HG03354 (cell line): Measurements from ENCODE around the gene AURKB.
A peak's percentile ranks its signal among the peaks of the same experiment; 100 is the strongest.
"Not testable (repeated sequence)": the region's sequence is repeated elsewhere in the genome, so short reads cannot be mapped to it uniquely, and the experiment has no call there.

Experiments used
- ATAC-seq: cut with Tn5 transposase; IDR thresholded peaks from one replicate; pipeline ENCODE4 v1.9.1; 2021; ENCODE audit warnings: mild to moderate bottlenecking; ENCODE audit not compliant: unreplicated experiment, poor library complexity, severe bottlenecking

The AURKB gene

DNA sequence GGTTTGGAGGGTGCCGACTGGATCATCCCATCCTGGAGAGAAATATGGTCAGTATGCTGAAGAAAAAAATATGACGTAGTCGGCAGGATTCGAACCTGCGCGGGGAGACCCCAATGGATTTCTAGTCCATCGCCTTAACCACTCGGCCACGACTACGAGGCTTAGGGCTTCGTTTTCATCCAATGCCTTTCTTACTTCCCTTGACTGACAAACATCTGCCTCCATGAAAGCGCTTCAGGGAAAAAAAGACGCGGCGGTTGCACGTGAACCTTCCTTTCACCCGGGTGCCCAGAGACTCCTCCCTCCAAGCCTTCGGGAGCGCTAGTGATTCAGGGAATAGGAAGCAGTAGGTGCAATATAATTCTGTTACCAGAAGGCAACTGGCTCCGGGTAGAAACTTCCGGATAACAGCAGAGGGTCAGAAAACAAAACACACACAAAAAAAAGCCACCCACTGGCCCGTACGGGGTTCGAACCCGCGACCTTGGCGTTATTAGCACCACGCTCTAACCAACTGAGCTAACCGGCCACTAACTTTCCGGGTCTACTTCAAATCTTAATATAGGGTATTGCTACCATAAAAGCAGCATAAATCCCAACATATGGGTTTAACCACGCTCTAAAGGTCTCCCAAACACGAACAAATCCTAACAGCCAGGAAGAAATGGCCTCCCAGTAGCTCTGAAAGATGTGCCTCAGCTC is 16.3 kb upstream of the AURKB start:
- ATAC-seq, result no peak

DNA sequence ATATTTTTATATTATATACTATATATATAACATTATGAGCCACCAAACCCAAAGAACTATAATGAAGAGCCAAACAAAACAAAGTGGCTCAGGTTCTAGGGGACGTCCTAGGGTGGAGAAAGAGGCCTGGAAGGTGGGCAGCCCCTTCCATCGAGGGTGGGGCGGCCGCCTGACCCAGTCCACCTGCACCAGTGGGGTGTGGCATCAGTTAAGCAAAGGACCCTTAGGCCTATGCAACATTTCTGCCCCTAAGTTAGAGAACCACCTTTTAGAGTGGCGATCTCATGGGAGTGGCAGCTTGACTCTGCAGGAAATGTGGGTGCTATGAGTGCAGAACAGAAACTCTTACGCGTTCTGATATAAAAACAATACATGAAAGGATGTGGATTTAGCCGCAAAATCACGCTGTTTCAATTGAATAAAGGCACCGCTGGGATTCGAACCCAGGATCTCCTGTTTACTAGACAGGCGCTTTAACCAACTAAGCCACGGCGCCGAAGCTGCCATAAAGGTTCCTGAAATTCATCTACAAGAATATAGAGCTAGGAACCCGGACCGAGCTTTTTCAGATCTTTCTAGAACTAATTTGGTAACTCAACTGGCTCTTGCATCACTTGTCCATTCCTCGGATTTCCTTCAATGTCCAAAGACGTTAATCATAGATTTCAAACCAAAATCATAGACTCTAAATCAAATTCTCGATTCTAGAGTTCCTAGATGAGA is 15.6 kb upstream of the AURKB start:
- ATAC-seq, result no peak

DNA sequence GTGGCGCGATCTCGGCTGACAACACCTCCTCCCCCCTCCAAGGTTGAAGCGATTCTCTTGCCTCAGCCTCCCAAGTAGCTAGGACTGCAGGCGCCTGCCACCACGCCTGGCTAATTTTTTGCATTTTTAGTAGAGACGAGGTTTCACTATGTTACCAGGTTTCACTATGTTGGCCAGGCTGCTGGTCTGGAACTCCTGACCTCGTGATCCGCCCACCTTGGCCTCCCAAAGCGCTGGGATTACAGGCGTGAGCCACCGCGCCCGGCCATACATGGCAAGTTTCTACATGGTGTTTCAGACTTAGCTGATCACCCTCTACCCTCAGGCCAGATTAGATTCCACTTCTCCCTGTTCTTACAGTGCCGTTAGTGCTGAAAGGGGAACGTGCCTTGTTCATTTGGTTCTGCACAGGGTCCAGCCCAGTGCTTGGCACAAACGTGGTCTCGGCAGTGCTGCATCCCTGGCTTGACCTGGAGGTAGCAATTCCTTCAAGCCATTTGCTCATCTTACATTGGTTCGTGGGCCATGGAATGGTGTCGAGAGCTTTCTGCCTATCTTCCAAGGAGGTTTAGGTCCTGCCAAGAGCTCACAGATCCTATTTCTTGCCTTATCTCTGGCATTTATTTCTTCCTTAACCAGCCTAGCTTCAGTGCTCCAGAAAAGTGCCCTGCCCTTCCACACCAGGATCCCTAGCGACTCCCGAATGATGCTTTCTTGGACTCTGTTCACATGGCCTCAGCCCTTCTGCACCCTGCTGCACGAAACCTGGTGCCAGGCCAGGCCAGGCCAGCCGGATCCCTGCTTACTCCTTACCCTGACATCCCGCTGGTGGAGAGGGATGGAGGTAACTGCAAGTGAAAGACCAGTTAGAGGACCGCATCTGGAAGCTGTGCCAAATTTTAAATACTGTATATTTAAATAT is 14.8 kb upstream of the AURKB start:
- ATAC-seq, result no peak

DNA sequence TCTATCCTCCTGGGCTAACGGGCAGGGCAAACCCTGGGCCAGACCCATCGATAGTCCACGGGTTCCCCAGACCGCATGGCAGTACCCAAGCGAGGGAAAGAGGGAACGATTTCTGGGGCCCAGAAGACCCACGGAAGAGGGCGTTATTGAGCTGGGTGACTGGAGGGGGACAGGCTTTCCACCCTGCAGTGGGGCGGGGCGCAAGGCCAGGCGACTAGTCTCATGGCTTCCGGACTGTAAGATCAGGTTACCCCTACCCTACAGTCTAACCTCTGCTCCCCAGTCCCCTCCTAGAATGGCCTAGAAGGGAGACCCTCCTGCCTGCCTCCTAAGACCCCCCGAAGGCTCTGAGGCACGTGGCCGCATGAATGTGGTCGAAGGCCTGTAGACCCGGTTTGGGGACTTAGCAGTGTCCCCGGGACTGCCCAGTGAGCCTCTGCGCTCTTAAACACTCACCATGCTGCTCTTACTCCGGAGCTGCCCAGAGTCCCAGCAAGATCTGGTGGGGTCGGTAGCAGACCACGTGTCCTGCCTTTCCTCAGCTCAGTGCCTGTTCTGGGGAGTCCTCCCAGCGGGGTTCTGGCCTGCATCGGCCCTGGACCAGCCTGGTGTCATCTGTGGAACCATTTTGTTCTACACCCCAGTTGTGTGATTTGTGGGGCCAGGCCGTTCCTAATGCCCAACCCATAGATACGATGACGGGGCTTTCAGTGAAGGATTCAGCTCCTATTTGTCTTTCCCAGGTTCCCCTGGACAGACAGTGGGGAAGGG is 13.2 kb upstream of the AURKB start:
- no peak for ATAC-seq

DNA sequence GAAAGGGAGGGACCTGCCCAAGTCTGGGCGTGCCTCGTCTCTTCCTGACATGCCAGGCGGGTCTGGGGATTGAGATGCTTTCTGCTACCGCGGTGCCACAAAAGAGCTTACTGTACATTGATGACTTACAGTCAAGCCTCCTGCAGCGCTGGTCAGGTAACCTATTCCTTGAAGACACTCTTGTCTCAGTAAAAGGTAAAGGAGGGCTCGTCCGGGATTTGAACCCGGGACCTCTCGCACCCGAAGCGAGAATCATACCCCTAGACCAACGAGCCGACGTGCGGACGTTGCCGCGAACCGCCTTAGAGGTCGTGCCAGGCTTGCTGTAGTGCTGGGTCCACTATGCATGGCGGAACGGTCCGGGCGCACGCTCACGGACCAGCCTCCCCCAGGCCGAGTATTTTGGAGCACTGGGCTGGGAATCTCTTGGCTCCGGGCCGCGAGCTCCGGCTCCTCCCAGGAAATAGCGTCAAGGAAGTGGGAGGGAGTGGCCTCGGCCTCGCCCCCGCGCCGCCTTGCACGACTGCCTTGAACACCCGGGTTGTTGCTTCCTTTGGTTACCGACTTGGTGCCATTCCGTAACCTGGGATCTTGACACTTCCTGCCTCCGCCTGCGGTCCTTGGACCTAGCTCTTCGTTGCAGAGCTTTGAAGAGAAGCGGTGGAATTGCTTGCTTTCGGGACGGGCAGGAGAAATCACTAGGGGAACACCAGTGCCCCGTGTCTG is 12.4 kb upstream of the AURKB start:
- ATAC-seq, result peak; percentile 44

DNA sequence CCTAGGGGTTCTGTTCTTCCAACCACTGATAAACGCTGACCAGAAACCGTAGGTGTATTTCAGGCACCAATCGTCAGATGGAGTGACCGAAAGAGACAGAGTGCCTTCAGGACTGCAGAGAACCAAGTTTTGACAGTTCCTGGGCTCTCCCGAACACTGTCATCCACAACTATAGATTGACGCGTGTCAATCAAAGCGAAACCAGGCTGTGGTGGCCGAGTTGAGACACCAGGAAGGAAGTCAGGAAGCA is 11.9 kb upstream of the AURKB start:
- ATAC-seq, result peak; percentile 30

DNA sequence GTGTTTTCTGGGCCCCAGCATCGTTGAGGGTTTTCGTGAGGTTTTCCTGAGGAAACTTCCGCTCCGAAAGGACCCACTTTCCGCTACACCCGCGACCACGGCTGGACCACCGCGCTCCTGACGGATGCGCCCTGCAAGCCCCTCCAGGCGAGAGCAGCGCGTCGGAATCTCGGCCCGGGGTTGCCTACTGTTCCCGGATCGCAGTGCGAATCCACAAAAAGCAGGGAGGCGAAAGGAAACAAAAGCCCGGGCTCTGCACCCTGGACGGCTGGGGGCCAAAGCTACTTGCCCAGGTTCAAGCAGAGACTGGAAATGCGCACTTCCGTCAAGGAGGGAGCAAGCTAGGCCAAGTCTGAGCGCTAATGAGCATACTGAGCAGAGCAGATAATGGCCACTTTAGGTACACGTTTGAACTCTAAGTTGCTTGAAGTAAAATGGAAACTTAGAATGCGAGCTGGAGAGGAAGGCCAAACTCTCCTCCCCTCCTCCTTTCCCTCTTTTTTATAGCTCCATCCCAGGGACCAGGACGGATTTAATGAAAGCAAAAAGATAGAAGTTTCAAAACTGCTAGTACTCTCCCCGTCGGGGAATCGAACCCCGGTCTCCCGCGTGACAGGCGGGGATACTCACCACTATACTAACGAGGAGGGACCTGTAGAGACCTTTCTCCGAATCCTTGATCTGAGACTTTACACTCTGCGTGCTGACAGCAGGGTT is 11.4 kb upstream of the AURKB start:
- peak; percentile 47 for ATAC-seq

DNA sequence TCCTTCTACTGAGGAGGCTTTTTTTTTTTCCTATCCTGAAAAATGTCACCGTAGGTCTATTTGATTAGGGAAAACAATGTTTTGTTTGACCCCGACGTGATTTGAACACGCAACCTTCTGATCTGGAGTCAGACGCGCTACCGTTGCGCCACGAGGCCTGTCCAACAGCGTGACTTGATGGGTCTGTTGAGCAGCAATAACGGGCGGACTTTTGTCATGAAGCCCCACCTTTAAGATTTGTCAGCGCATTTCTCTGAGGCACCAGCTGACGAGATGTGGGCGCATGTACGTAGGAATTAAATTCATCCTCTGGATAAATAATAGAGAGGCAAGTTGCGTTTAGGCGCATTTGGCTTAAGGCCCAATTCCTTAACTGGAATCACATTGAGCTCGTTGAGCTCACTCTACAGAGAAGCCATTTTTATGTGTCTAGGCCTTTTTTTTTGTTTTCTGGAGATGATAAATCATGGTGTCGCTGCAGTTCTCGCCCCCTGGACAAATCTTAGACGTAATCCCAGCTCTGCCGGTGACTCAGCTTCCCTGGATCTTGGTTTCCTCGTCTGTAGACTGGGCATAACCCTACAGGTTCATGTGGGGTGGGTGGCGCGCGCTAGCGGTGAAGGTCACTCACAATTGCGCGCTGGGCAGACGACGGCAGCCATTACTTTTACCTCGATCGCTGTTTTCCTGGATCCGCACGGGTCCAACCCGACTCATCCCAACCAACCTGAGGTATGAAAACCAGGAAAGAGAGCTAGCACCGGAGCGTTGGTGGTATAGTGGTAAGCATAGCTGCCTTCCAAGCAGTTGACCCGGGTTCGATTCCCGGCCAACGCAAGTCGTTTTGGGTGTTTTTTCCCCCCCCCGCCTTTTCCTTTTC is 10.6 kb upstream of the AURKB start:
- peak; percentile 24 for ATAC-seq

DNA sequence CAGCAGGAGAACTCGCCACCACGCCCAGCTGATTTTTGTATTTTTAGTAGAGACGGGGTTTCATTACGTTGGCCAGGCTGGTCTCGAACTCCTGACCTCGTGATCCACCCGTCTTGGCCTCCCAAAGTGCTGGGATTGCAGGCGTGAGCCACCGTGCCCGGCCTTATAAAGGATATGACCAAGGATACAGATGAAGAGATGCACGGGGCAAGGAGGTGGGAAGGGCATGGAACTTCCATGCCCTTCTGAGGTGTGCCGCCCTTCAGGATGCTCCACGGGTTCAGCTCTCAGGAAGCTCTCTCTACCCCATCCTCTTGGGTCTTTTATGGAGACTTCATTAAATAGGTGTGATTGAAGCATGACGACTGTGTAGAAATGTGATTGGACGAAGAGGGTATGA is 3.6 kb upstream of the AURKB start:
- ATAC-seq, result not testable (repeated sequence)

DNA sequence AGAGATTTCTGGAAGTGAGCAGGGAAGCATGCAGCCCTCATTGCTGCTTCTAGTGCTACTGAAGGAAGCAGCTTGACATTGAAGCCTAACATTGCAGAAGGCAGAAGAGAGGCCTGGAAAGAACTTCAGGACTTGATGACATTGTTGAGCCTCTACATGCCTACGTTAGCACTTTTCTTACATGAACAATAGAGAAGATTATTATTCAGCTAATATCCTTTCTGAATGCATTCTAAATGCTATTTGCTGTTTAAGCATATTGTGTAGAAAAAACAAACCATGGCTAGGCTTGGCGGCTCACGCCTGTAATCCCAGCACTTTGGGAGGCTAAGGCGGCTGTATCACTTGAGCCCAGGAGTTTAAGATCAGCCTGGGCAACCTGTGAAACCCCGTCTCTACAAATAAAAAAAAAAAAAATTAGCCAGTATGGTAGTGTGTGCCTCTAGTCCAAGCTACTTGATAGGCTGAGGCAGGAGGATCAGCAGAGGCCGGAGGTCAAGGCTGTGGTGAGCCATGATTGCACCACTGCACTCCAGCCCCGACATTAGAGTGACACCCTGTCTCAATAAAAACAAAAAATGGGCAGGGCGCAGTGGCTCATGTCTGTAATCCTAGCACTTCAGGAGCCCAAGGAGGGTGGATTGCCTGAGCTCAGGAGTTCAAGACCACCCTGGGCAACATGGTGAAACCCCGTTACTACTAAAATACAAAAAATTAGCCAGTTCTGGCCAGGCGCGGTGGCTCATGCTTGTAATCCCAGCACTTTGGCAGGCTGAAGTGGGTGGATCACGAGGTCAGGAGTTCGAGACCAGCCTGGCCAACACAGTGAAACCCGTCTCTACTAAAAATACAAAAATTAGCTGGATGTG is 2.2 kb upstream of the AURKB start:
- ATAC-seq, result no peak

DNA sequence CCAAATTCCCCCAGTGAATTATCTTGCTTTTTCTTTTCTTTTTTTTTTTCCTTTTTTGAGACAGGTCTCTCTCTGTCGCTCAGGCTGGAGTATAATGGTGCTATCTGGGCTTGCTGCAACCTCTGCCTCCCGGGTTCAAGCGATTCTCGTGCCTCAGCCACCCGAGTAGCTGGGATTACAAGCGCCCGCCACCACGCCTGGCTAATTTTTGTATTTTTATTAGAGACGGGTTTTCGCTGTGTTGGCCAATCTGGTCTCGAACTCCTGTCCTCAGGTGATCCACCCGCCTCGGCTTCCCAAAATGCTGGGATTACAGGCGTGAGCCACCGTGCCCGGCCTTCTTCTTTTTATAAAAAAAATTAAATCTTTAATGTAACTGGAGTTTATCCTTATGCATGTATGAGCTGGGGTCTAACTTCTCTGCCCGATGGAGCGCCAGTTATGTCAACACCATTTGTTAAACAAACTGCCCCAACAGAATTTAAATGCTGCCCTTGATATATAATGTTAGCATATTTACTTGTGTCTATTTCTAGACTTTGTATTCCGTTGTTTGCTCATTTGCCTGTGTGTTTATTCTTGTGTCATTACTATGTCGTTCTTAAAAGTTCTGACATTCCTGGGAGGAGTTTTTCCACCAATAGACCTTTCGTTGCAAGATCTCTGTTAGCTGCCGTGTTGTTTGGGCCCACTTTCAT is 535 bp upstream of the AURKB start:
- peak; percentile 6 for ATAC-seq

DNA sequence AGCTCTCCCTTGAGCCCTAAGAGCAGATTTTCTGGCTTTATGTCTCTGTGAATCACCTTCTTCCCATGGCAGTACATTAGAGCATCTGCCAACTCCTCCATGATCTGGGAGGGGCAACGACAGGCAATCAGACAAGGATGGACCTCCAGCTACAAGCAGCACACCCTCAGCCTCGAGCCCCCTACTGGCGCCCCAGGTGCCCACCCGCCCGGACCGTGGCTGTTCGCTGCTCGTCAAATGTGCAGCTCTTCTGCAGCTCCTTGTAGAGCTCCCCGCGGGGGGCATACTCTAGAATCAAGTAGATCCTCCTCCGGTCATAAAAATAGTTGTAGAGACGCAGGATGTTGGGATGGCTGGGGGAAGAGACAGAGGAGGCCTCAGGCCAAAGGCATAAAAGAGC is 3.8 kb downstream of the AURKB start:
- no peak for ATAC-seq

DNA sequence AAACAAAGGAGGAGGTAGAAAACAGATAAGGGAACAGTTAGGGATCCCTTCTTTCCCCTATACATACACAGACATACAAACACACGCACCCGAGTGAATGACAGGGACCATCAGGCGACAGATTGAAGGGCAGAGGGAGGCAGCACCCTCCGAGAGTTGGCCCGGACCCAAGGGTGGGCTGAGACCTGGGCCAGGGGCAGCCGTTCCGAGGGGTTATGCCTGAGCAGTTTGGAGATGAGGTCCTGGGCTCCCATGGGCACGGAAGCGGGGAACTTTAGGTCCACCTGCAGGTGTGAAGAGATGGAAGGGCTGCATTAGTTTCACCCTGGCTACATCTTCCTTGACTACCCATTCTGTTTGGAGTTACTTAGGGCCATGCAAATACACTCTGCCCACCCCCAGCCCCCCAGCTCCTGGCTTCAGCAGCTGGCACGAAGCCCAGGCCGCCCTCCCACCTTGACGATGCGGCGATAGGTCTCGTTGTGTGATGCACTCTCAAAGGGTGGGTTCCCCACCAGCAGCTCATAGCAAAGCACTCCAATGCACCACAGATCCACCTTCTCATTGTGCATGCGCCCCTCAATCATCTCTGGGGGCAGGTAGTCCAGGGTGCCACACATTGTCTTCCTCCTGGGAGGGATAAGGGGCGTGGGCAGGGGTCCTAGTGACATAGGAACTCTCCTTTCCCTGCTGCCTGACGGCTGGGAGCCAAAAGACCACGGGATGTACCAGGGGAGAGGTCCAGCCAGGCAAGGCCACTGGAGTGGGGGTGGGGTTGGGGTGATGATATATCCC is 5.4 kb downstream of the AURKB start:
- ATAC-seq, result no peak

DNA sequence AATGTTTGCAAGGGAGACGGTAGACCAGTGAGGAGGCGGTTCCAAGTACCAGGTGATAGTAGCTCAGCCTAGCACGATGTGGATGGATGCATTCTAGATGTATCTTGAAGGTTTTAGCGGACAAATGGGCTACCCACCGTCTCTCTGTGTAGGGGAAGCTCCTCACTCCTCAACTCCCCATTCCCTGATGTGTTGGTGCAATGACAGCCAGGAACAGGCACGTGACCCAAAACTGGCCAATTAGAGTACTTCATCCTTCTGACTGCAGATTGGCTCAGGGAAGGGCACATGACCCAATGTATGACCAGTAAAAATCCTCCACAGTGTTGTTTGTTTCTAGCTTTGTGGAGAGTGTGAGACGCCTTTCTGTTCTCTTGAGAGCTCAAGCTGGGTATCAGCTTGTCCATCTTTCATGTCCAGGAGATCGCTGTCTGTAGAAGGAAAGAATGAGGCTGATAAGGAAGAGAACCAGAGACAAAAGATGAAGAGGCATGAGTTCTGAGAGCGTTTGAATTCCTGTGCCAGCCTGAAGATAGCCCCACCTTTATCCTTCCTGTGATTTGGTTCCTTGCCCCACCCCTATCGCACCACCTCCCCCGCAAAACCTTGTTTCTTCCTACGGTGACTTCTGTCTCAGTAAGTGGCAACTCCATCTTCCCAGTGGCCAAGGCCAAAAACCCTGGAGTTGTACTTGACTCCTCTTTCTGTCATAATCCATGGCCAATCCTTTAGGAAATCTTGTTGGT is 18.1 kb downstream of the AURKB start:
- ATAC-seq, result no peak

DNA sequence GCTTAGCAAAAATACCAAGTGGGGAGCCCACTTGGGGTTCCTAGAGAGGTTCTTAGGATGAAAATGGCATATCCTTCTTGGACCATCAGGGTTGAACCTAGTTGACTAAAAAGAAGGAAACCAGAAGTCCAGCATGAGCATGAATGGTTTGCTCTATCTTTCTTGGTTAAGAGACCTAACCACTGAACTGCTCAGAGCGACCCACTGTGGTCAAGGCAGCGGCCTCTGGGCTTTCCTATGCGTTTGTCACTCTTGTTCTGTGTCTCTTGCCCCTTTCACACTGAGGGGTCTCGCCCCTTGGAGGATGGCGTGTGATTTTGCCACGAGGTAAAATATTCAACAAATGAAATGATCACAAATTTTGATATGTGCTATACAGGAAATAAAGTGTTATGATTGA is 19.9 kb downstream of the AURKB start:
- no peak for ATAC-seq
